K562 (cell line): ENCODE measurements around the gene PLXNB1. TPM values are rescaled to one million over a fixed set of nuclear protein-coding genes. Genes with fewer than 3 reads are reported as not detected.

ENCODE experiments used
- ATAC-seq: fragments of 200-7000 bp; cut with Tn5 transposase; 3 replicates; pipeline ENCODE4 v1.9.1; 2020; ENCODE audit warnings: moderate library complexity
- BruUV-seq: library from RNA; stranded (reverse); fragments of 400-500 nt; replicated peaks from 2 replicates; lab custom pipeline; 2021; lab: Mats Ljungman, UMichigan
- CTCF ChIA-PET: fragments of 300-600 bp; formaldehyde crosslinking; extraction: SDS; loops from one replicate; lab custom pipeline; 2021; ENCODE audit warnings: low intra/inter-chr PET ratio; lab: Yijun Ruan, JAX
- POLR2A ChIA-PET: fragments of 300-600, 350-650 bp; sonication (Branson Sonifier 250); formaldehyde crosslinking; extraction: SDS; loops from one replicate; lab custom pipeline; 2021; ENCODE audit warnings: antibody characterized with exemption, inconsistent platforms; lab: Yijun Ruan, JAX
- DNase-seq, 4 experiments: peaks; one replicate each; pipeline versions ENCODE4 v3.0.0 to v3.0.0-alpha.2; 2011 to 2018; ENCODE audit warnings: low spot score in 3 of 4, mixed read lengths in 3 of 4; ENCODE audit errors: extremely low read depth in 1 of 4
- FAIRE-seq: peaks from 2 replicates; lab custom pipeline; 2011; peaks lifted over from hg19 to GRCh38; lab: Jason Lieb, UNC
- H2AFZ ChIP-seq: 2 replicates; pipeline ENCODE4 v1.6.0; 2011; ENCODE audit warnings: low read depth, low read length, control low read depth, inconsistent platforms
- H3K27ac ChIP-seq: fragments of 200-600 bp; 3 replicates; pipeline ENCODE4 v1.8.0; 2011; ENCODE audit warnings: low read depth, mild to moderate bottlenecking, control low read depth, inconsistent platforms, low read length, moderate library complexity, mixed read lengths; ENCODE audit errors: extremely low read depth
- H3K27me3 ChIP-seq, 2 experiments: fragments of 300-600 bp in 1 of 2; 2 replicates in 1 of 2; 3 replicates in 1 of 2; pipeline versions ENCODE4 v1.6.0 to v1.8.0; 2011; ENCODE audit warnings: inconsistent platforms in 2 of 2, low read length in 2 of 2, mild to moderate bottlenecking in 1 of 2, mixed read lengths in 1 of 2, moderate library complexity in 1 of 2; ENCODE audit not compliant: control insufficient read depth in 2 of 2, insufficient read depth in 2 of 2
- H3K36me3 ChIP-seq: fragments of 300-600 bp; 3 replicates; pipeline ENCODE4 v1.8.0; 2011; ENCODE audit warnings: mild to moderate bottlenecking, low read length, inconsistent platforms; ENCODE audit not compliant: control insufficient read depth, insufficient read depth
- H3K4me1 ChIP-seq, 2 experiments: fragments of 200-600 bp in 1 of 2; replicated peaks in 1 of 2; 2 replicates in 1 of 2; 3 replicates in 1 of 2; pipeline versions ENCODE4 v1.5.1 to v1.8.0; 2011; ENCODE audit warnings: inconsistent platforms in 2 of 2, low read length in 2 of 2, mild to moderate bottlenecking in 1 of 2, mixed read lengths in 1 of 2, moderate library complexity in 1 of 2; ENCODE audit not compliant: control insufficient read depth in 2 of 2, insufficient read depth in 2 of 2
- H3K4me2 ChIP-seq: 2 replicates; pipeline ENCODE4 v1.6.1; 2011; ENCODE audit warnings: low read length, control low read depth, inconsistent platforms, mixed read lengths; ENCODE audit not compliant: insufficient read depth
- H3K4me3 ChIP-seq: fragments of 200-600 bp; sonication (generic), shearing (Covaris generic); 2 replicates; pipeline ENCODE4 v1.5.1; 2016; ENCODE audit warnings: control low read depth, inconsistent platforms
- H3K79me2 ChIP-seq: fragments of 200-600 bp; 3 replicates; pipeline ENCODE4 v1.8.0; 2011; ENCODE audit warnings: low read length, inconsistent platforms; ENCODE audit not compliant: control insufficient read depth, insufficient read depth
- H3K9ac ChIP-seq, 2 experiments: 2 replicates each; pipeline versions ENCODE4 v1.6.0 to v1.6.1; 2011; ENCODE audit warnings: low read depth in 2 of 2, low read length in 2 of 2, control low read depth in 1 of 2, inconsistent platforms in 1 of 2, mild to moderate bottlenecking in 1 of 2, mixed read lengths in 1 of 2; ENCODE audit not compliant: insufficient read depth in 1 of 2
- H3K9me1 ChIP-seq: one replicate; pipeline ENCODE4 v1.6.0; 2011; ENCODE audit warnings: inconsistent platforms, mild to moderate bottlenecking, low read length, moderate library complexity; ENCODE audit not compliant: control insufficient read depth, insufficient read depth
- H3K9me3 ChIP-seq: replicated peaks from 2 replicates; pipeline ENCODE4 v1.5.1; 2011; ENCODE audit warnings: low read depth, low read length, inconsistent platforms; ENCODE audit not compliant: control insufficient read depth, insufficient read depth
- H4K20me1 ChIP-seq: replicated peaks from 2 replicates; pipeline ENCODE4 v1.6.1; 2011; ENCODE audit warnings: low read length, inconsistent platforms, mixed read lengths; ENCODE audit not compliant: control insufficient read depth, insufficient read depth
- ADNP ChIP-seq: fragments of 200-800 bp; sonication (Bioruptor generic); IDR thresholded peaks from 2 replicates; pipeline ENCODE4 v1.6.1; 2016; ENCODE audit warnings: missing genetic modification characterization, missing compliant biosample characterization
- ARID1B ChIP-seq: fragments of 450-650 bp; IDR thresholded peaks from 2 replicates; pipeline ENCODE4 v1.6.1; 2016; ENCODE audit warnings: antibody characterized with exemption, mild to moderate bottlenecking, inconsistent platforms
- BRF1 ChIP-seq: IDR thresholded peaks from 3 replicates; pipeline ENCODE4 v1.6.1; 2011; ENCODE audit warnings: borderline replicate concordance, mild to moderate bottlenecking; ENCODE audit not compliant: insufficient read length; ENCODE audit errors: extremely low read depth
- FOSL1 ChIP-seq: fragments of 200-800 bp; sonication (Bioruptor generic); conservative IDR thresholded peaks from 2 replicates; pipeline ENCODE4 v1.6.1; 2016; ENCODE audit warnings: missing genetic modification characterization, missing compliant biosample characterization
- FOXK2 ChIP-seq, 2 experiments: fragments of 450-650 bp; IDR thresholded peaks in 1 of 2; conservative IDR thresholded peaks in 1 of 2; 2 replicates each; pipeline ENCODE4 v1.6.1; 2016; ENCODE audit warnings: low read depth in 2 of 2, mild to moderate bottlenecking in 1 of 2
- HNRNPH1 ChIP-seq: fragments of 200-400 bp; formaldehyde crosslinking; optimal IDR thresholded peaks from 2 replicates; pipeline ENCODE3; 2017; ENCODE audit warnings: low read depth, mild to moderate bottlenecking, low read length, moderate library complexity
- ILF3 ChIP-seq: fragments of 450-650 bp; IDR thresholded peaks from 2 replicates; pipeline ENCODE4 v1.6.1; 2018; ENCODE audit warnings: antibody characterized with exemption, mild to moderate bottlenecking, moderate library complexity, borderline replicate concordance
- NFIC ChIP-seq: fragments of 450-650 bp; IDR thresholded peaks from 2 replicates; pipeline ENCODE4 v1.6.1; 2017; ENCODE audit warnings: mild to moderate bottlenecking, inconsistent platforms
- NONO ChIP-seq, 2 experiments: fragments of 200-400 bp in 1 of 2; fragments of 450-650 bp in 1 of 2; formaldehyde crosslinking in 1 of 2; IDR thresholded peaks; 2 replicates each; pipeline ENCODE4 v1.6.1; 2017; ENCODE audit warnings: low read depth in 2 of 2, mild to moderate bottlenecking in 2 of 2, moderate library complexity in 2 of 2, low read length in 1 of 2
- TBL1XR1 ChIP-seq, 2 experiments: IDR thresholded peaks; 2 replicates each; pipeline ENCODE4 v1.6.1; 2012; ENCODE audit warnings: improper control_type of control experiment in 2 of 2, low read length in 2 of 2, mild to moderate bottlenecking in 1 of 2
- ZKSCAN1 ChIP-seq: fragments of 150-350 bp; IDR thresholded peaks from 2 replicates; pipeline ENCODE4 v1.6.1; 2016; ENCODE audit warnings: low read depth, low read length
- ZNF347 ChIP-seq: fragments of 450-650 bp; formaldehyde crosslinking; IDR thresholded peaks from 2 replicates; pipeline ENCODE4 v1.4.0; 2020; ENCODE audit warnings: low read depth, mild to moderate bottlenecking, moderate library complexity
- ZNF57 ChIP-seq: fragments of 450-650 bp; formaldehyde crosslinking; IDR thresholded peaks from 2 replicates; pipeline ENCODE4 v1.4.0; 2020; ENCODE audit warnings: mild to moderate bottlenecking, moderate library complexity
- WGBS: fragments of 100-300 bp; shearing (Covaris generic); methylation state at CpG from one replicate; pipeline ENCODE4 v1.1.6; 2016; ENCODE audit warnings: low coverage, mixed read lengths; ENCODE audit not compliant: insufficient coverage; ENCODE audit errors: missing lambda C conversion rate; 5-methylcytosine and 5-hydroxymethylcytosine counted together
- in situ Hi-C: fragments of 300-500 bp; cut with MboI; formaldehyde crosslinking; loops from 4 replicates; pipeline ENCODE4 v1.15.0; 2018; ENCODE audit warnings: inconsistent platforms, mixed read lengths
- intact Hi-C: fragments of 100-400 bp; cut with micrococcal nuclease; formaldehyde crosslinking; loops from 2 replicates; pipeline ENCODE4 v1.14.2; 2022
- polyA plus RNA-seq, 8 experiments: library from polyadenylated mRNA; depleted of rRNA in 4 of 8; stranded (reverse) in 5 of 8; unstranded in 3 of 8; fragments of >200 nt; fragmentation: Nextera tagmentation in 2 of 8; fragmentation: Illumina TruSeq in 1 of 8; extraction: Ambion mirVana in 2 of 8; extraction: Trizol in 1 of 8; gene quantifications; 2 replicates each; pipeline versions ENCODE4 v1.2.1 to v1.2.3, GENCODE V29; 2011 to 2014; ENCODE audit warnings: inconsistent platforms in 1 of 8, missing spikeins in 1 of 8
- total RNA-seq, 7 experiments: library from RNA; depleted of rRNA in 6 of 7; stranded (reverse); fragments of >200 nt in 6 of 7; fragmentation: Illumina TruSeq in 2 of 7; extraction: Trizol in 2 of 7; gene quantifications; 2 replicates each; pipeline versions ENCODE4 v1.2.1 to v1.2.3, GENCODE V29; 2011 to 2021; ENCODE audit warnings: low replicate concordance in 1 of 7
- TF ChIP-seq, protein P1 (sequence below), 2 experiments: fragments of 450-650 bp in 1 of 2; sonication (generic) in 1 of 2; formaldehyde crosslinking in 1 of 2; IDR thresholded peaks in 1 of 2; conservative IDR thresholded peaks in 1 of 2; 2 replicates each; pipeline versions ENCODE4 v1.6.1 to v1.8.1; 2016 to 2023; ENCODE audit warnings: mild to moderate bottlenecking in 2 of 2, moderate library complexity in 2 of 2, inconsistent platforms in 1 of 2, missing genetic modification reagents in 1 of 2
- TF ChIP-seq, protein P2 (sequence below): sonication (generic); IDR thresholded peaks from 2 replicates; pipeline ENCODE4 v1.6.1; 2016

PLXNB1 gene
- total and polyA plus RNA-seq, 9 of the 15 experiments (the other 6 are each of a cell fraction or from before 2014, with no cell fraction given) = 0.17 to 17.4 (median 6.0) TPM

DNA sequence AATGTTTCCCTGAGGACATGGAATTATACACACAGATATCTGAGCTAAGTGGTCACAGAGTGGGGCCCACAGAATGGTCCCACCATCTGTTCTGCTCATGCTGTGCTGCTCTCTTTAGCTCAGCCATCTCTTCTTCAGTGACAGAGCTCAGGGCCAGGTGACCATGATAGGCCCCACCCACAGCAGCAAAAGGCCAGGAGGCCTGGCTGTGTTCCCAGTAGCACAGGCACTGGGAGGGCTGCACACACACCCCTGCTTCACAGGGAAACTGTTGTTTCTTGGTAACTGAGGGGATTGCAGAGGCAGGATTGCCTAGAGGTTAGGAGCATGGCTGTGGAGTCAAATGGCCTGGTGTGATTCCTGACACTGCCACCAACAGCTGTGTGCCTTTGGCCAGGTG is 62.7 kb downstream of the PLXNB1 start:
- DNase-seq (peak in 2 of 4 experiments; percentile 14 to 53), FAIRE-seq (no peak), ATAC-seq (peak; percentile 90)
- no peaks in the 10 kb centered on the region for H3K79me2 ChIP-seq
- H3K27ac ChIP-seq = no peak overlapping the region
- peaks cover 0 to 3% of the 10 kb centered on the region in 2 experiments; a peak in 2 of 5 replicates for H3K4me1 ChIP-seq
- H4K20me1 ChIP-seq = no peaks in the 10 kb centered on the region
- H2AFZ ChIP-seq = no peak overlapping the region
- no peaks in the 10 kb centered on the region for H3K9me1 ChIP-seq
- POLR2A ChIA-PET = interaction anchor here (0.7 kb wide), 3 partner anchors 126 to 837 kb away, joined by 3 to 4 read pairs (median 3); partner anchors contain the start of gene ZNF589
- no peaks in the 10 kb centered on the region for H3K9me3 ChIP-seq
- intact Hi-C loops = no loop called here
- H3K27me3 ChIP-seq = no peaks in the 10 kb centered on the region
- H3K36me3 ChIP-seq = no peaks in the 10 kb centered on the region
- H3K4me2 ChIP-seq = no peak overlapping the region
- no TSS peak for BruUV-seq
- in situ Hi-C loops = no loop called here
- CTCF ChIA-PET = no interaction called here
- TF ChIP-seq NFIC = peak; percentile 24; the same call in 1 of the 2 replicates
- TF ChIP-seq ZNF347 (CRISPR knock-in tag) = no peak
- no peak overlapping the region for H3K4me3 ChIP-seq
- no peak overlapping the region; a peak in 1 of 4 replicates for H3K9ac ChIP-seq

- Histone ChIP-seq H3K4me3 (no peak overlapping the region), H3K9me3 (no peaks in the 10 kb centered on the region), H3K9ac (no peak overlapping the region), H3K36me3 (no peaks in the 10 kb centered on the region), H3K4me2 (no peak overlapping the region), H3K9me1 (no peaks in the 10 kb centered on the region), H3K4me1 (peaks cover 0 to 3% of the 10 kb centered on the region in 2 experiments; a peak in 1 of 5 replicates), H3K79me2 (no peaks in the 10 kb centered on the region), H2AFZ (no peak overlapping the region), H3K27me3 (no peaks in the 10 kb centered on the region), H3K27ac (no peak overlapping the region), H4K20me1 (no peaks in the 10 kb centered on the region)
- ChIA-PET POLR2A (no interaction called here), CTCF (no interaction called here)
- BruUV-seq = no TSS peak
- WGBS = 0% methylated on average over 1 of the region's 1 CpG
- intact Hi-C loops (no loop called here), in situ Hi-C loops (no loop called here)
- ATAC-seq = no peak
- FAIRE-seq = no peak
- DNase-seq = no peak
- TF ChIP-seq NONO (IDR thresholded peaks at IDR 0.05; ENCODE audit: low read depth in 2 of 2, low read length in 1 of 2) (no peak), TBL1XR1 (IDR thresholded peaks at IDR 0.05; ENCODE audit: low read length in 2 of 2) (no peak), ZNF57 (CRISPR knock-in tag) (no peak), HNRNPH1 (no peak), ILF3 (no peak), ADNP (tag) (no peak), ZKSCAN1 (no peak), BRF1 (no peak), ARID1B (0 out of 2 replicates have a peak, but pooled peaks have one; percentile 26), FOSL1 (tag) (peak; percentile 77), FOXK2 (conservative IDR thresholded peaks at IDR 0.05 in 1 of 2, IDR thresholded peaks at IDR 0.05 in 1 of 2; ENCODE audit: low read depth in 2 of 2) (no peak)
- TF ChIP-seq, protein P1, sequence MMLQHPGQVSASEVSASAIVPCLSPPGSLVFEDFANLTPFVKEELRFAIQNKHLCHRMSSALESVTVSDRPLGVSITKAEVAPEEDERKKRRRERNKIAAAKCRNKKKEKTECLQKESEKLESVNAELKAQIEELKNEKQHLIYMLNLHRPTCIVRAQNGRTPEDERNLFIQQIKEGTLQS (IDR thresholded peaks at IDR 0.05) = peak; percentile 43
- TF ChIP-seq, protein P1 (CRISPR knock-in tag; conservative IDR thresholded peaks at IDR 0.05) = no peak
- TF ChIP-seq, protein P2, sequence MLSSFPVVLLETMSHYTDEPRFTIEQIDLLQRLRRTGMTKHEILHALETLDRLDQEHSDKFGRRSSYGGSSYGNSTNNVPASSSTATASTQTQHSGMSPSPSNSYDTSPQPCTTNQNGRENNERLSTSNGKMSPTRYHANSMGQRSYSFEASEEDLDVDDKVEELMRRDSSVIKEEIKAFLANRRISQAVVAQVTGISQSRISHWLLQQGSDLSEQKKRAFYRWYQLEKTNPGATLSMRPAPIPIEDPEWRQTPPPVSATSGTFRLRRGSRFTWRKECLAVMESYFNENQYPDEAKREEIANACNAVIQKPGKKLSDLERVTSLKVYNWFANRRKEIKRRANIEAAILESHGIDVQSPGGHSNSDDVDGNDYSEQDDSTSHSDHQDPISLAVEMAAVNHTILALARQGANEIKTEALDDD = no peak
Observed at GRCh38 chr3:48364840-48365239, 65.0 kb downstream of the PLXNB1 start.
